Kidney (tissue), 14 donors: Measurements from ENCODE around the gene TENM4. TPM values are rescaled to one million over a fixed set of nuclear protein-coding genes. Genes with fewer than 3 reads are reported as not detected.
A peak's percentile ranks its signal among the peaks of the same experiment; 100 is the strongest.

ENCODE experiments used
- DNase-seq, 5 donors: peaks; one replicate each; pipeline ENCODE4 v3.0.0-alpha.2; 2013 to 2020
- FAIRE-seq: peaks from 2 replicates; lab custom pipeline; 2012; peaks lifted over from hg19 to GRCh38; lab: Jason Lieb, UNC
- H3K27ac ChIP-seq, 2 donors: one replicate each; pipeline ENCODE4 v1.7.0; 2013; ENCODE audit warnings: low read depth in 2 of 2, low read length in 2 of 2, inconsistent platforms in 1 of 2
- H3K27me3 ChIP-seq: one replicate; pipeline ENCODE4 v1.7.1; 2013; ENCODE audit warnings: low read length, inconsistent platforms; ENCODE audit not compliant: control insufficient read depth, insufficient read depth
- H3K36me3 ChIP-seq, 3 donors: one replicate each; pipeline versions ENCODE4 v1.7.0 to v1.7.1; 2013; ENCODE audit warnings: low read length in 3 of 3, control low read depth in 1 of 3, inconsistent platforms in 1 of 3; ENCODE audit not compliant: insufficient read depth in 3 of 3, control insufficient read depth in 2 of 3
- H3K4me1 ChIP-seq, 3 donors: one replicate each; pipeline versions ENCODE4 v1.7.0 to v1.7.1; 2013; ENCODE audit warnings: low read length in 3 of 3, inconsistent platforms in 1 of 3, low read depth in 1 of 3; ENCODE audit not compliant: control insufficient read depth in 2 of 3, insufficient read depth in 2 of 3
- H3K4me3 ChIP-seq, 3 donors: one replicate each; pipeline versions ENCODE4 v1.7.0 to v1.8.1; 2013; ENCODE audit warnings: low read length in 3 of 3, control low read depth in 1 of 3, inconsistent platforms in 1 of 3
- H3K9ac ChIP-seq, 3 donors: one replicate each; pipeline versions ENCODE4 v1.7.0 to v1.7.1; 2013; ENCODE audit warnings: low read length in 3 of 3, control low read depth in 1 of 3, inconsistent platforms in 1 of 3
- H3K9me3 ChIP-seq, 3 donors: one replicate each; pipeline versions ENCODE4 v1.7.0 to v1.7.1; 2013; ENCODE audit warnings: low read length in 3 of 3, control low read depth in 1 of 3, inconsistent platforms in 1 of 3; ENCODE audit not compliant: control insufficient read depth in 2 of 3, insufficient read depth in 1 of 3
- intact Hi-C: fragments of 100-400 bp; cut with DNase I; formaldehyde crosslinking; loops from one replicate; pipeline ENCODE4 v1.11.1; 2022
- polyA plus RNA-seq: library from polyadenylated mRNA; stranded (reverse); fragments of 350-450 nt; fragmentation: Illumina TruSeq; extraction: RNeasy Lipid Tissue Mini Kit (QIAGEN cat#74804); gene quantifications from one replicate; pipeline ENCODE4 v1.2.3, GENCODE V29; 2014; ENCODE audit warnings: low read depth, low replicate concordance; ENCODE audit not compliant: insufficient read depth
- total RNA-seq: library from RNA; stranded (reverse); fragmentation: NEBNext Ultra II Directional; extraction: Animal tissue kit (Norgen Biotek cat#: 25700); gene quantifications from one replicate; pipeline ENCODE4 v1.2.1, GENCODE V29; 2021
- TF ChIP-seq, protein P1 (sequence below): IDR thresholded peaks from 3 replicates; pipeline ENCODE4 v1.5.1; 2012; ENCODE audit warnings: mild to moderate bottlenecking, moderate library complexity, borderline replicate concordance; ENCODE audit not compliant: insufficient read depth; ENCODE audit errors: extremely low read depth
- donor health status: control.
- donor health status: control.
- donor health status: control.
- donor health status: control.
- donor health status: control.
- donor health status: DM: yes; HTN: yes; CAD: no.
- donor health status: Normal renal cell carcinoma (clear cell type).

TENM4 gene
- total and polyA plus RNA-seq, 2 donors from 2014 or later = 0.34 to 31.0 TPM

DNA sequence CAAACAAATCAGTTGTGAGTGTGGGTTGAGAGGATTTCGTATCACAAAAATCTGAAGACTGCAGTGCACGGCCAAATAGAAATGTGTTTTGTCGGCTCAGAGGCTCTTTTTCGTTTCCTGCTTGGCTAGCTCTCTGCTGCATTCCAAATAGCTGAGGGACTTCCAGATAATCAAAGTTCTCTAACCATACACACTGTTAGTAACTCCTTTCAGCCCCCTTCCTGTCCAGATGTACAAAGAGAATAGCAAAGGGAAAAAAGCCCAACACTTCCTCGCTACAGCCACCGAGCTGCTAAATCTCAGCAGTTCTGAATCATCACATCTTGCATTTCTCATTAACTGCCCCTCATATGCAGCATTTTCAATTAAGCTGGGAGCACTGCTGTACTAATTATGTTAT lies 203.1 kb downstream of the TENM4 start:
- Histone ChIP-seq H3K4me1 (peaks cover 5 to 18% (median 6%) of the 10 kb centered on the region in 3 donors), H3K9ac (no peak overlapping the region), H3K27me3 (no peaks in the 10 kb centered on the region), H3K9me3 (no peaks in the 10 kb centered on the region), H3K27ac (no peak overlapping the region), H3K4me3 (no peak overlapping the region), H3K36me3 (no peaks in the 10 kb centered on the region)
- FAIRE-seq (no peak), DNase-seq (peak in 2 of 5 donors; percentile 71 to 83)
- intact Hi-C loops = no loop called here
- TF ChIP-seq, protein P1, sequence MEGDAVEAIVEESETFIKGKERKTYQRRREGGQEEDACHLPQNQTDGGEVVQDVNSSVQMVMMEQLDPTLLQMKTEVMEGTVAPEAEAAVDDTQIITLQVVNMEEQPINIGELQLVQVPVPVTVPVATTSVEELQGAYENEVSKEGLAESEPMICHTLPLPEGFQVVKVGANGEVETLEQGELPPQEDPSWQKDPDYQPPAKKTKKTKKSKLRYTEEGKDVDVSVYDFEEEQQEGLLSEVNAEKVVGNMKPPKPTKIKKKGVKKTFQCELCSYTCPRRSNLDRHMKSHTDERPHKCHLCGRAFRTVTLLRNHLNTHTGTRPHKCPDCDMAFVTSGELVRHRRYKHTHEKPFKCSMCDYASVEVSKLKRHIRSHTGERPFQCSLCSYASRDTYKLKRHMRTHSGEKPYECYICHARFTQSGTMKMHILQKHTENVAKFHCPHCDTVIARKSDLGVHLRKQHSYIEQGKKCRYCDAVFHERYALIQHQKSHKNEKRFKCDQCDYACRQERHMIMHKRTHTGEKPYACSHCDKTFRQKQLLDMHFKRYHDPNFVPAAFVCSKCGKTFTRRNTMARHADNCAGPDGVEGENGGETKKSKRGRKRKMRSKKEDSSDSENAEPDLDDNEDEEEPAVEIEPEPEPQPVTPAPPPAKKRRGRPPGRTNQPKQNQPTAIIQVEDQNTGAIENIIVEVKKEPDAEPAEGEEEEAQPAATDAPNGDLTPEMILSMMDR = no peak

DNA sequence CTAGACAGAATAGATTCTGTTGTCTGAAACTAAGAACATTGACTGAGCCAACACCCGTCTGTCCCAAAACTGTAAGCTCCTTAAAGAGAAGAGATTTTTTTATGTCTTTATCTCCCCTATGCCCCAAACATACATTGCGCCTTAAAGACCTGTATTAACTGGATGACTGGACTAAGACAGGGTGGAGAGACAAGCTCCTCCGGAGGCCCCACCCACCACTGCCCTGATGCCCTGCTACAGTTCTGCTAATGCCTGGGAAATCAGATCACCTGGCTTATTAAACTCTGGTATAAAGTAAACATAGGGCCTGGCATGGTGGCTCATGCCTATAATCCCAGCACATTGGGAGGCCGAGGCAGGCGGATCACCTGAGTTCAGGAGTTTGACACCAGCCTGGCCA lies 203.7 kb downstream of the TENM4 start:
- Histone ChIP-seq H3K9ac (no peak overlapping the region), H3K36me3 (no peaks in the 10 kb centered on the region), H3K4me1 (peaks cover 5 to 18% (median 6%) of the 10 kb centered on the region in 3 donors), H3K4me3 (no peak overlapping the region), H3K27ac (no peak overlapping the region), H3K27me3 (no peaks in the 10 kb centered on the region), H3K9me3 (no peaks in the 10 kb centered on the region)
- DNase-seq (no peak), FAIRE-seq (no peak)
- intact Hi-C loops = no loop called here
- TF ChIP-seq, protein P1 = no peak

DNA sequence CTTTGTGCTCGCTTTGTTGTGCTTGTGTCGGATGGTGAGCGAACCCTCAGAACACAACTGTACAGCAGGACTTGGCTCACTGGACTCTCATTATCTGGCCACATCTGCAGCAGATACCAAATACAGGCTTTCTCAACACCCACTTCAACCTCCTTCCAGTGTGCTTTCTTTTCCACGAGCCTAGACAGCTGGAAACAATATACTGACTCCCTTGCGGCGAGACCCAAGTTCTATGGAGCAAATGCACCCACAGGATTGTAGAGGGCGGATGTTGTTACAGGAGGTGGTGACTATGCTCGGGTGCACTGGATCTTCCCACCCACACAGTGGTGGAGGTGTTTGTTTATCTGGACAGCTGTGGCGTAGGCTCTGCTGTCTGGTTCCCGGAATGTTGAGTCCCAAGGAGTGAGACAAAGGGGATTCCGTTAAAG lies 204.3 kb downstream of the TENM4 start:
- Histone ChIP-seq H3K4me1 (peaks cover 5 to 18% (median 6%) of the 10 kb centered on the region in 3 donors), H3K36me3 (no peaks in the 10 kb centered on the region), H3K9ac (no peak overlapping the region), H3K4me3 (no peak overlapping the region), H3K27me3 (no peaks in the 10 kb centered on the region), H3K27ac (no peak overlapping the region), H3K9me3 (no peaks in the 10 kb centered on the region)
- DNase-seq (peak in 4 of 5 donors; percentile 70 to 87 (median 82)), FAIRE-seq (no peak)
- intact Hi-C loops = no loop called here
- TF ChIP-seq, protein P1 = no peak

DNA sequence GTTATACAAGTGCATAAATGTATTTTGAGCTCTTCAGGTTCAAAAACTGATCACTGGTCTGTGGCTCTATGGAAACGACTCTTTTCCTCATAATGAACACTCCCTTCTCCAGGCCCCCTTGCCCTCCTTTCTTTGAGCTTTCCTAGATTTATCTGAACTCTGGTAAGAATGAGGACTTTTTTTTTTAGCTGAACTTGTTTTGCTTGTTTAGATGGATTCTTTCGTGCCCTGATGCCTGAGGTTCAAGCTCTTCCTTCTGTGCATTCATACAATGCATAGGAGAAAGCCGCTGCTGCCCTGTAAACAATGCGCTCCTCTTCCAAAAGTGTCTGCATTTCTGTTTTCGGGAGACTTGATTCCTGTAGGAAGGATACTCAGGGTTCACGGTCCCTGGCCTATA lies 205.1 kb downstream of the TENM4 start:
- H3K9me3 ChIP-seq = no peaks in the 10 kb centered on the region
- no peak overlapping the region for H3K4me3 ChIP-seq
- intact Hi-C loops = no loop called here
- TF ChIP-seq, protein P1 = no peak
- no peak overlapping the region for H3K9ac ChIP-seq
- H3K27ac ChIP-seq = no peak overlapping the region
- DNase-seq = no peak
- H3K27me3 ChIP-seq = no peaks in the 10 kb centered on the region
- no peaks in the 10 kb centered on the region for H3K36me3 ChIP-seq
- no peak for FAIRE-seq
- H3K4me1 ChIP-seq = peaks cover 5 to 18% (median 6%) of the 10 kb centered on the region in 3 donors
